Mucosa of gallbladder (tissue), 1 donor: ENCODE measurements around the gene ZNF208. TPM values are rescaled to one million over a fixed set of nuclear protein-coding genes. Genes with fewer than 3 reads are reported as not detected.
A peak's percentile ranks its signal among the peaks of the same experiment; 100 is the strongest.
"Not testable (repeated sequence)": the region's sequence is repeated elsewhere in the genome, so short reads cannot be mapped to it uniquely, and the experiment has no call there.

ENCODE experiments used
- DNase-seq: peaks from one replicate; pipeline ENCODE4 v3.0.0-alpha.2; 2020; ENCODE audit warnings: low spot score
- total RNA-seq: library from RNA; stranded (reverse); gene quantifications from one replicate; pipeline ENCODE4 v1.2.1, GENCODE V29; 2021
- donor health status: DM: no; HTN: no; CAD: no.

ZNF208 gene
- total RNA-seq = 9.0 TPM

DNA sequence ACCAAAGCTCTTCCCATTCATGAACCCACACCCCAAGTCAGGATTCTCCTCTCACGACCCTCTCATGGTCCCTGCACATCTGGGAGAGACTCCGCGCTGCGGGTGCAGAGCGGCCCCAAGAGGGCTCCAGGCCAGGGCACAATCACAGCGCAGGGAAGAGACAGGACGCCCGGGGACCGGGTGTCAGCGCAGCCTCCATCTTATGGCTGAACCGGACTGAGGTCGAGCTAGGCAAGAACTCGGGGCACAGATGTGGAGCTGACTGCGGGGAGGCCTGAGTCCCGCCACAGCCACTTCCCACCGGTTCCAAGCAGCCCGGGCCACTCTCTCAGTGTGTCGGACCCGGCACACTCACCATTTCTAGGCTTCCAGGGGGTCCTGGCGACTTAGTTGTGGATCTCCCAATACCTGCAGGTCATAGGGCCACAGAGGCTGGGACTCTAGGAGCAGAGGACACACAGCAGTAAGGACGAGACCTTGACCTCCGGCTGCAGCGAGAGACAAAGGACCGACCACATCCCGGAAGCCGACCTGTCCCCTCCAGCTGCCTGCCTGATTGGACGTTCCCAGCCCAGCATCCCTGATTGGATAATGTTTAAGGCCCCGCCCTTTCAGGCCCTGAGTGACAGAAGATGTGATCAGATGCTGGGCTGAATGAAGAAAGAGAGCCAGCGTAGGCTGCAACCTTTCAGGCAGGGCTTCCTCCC lies at the start of gene ZNF208:
TSS of gene ZNF208 (minus strand) at position 507 of the 707 bp plus-strand sequence. CDS start at position 358, 149 bp downstream.
- peak; percentile 45 for DNase-seq

- DNase-seq = no peak
These were observed 41.9 kb upstream of the ZNF208 start for GRCh38 chr19:22052644-22053013.

DNA sequence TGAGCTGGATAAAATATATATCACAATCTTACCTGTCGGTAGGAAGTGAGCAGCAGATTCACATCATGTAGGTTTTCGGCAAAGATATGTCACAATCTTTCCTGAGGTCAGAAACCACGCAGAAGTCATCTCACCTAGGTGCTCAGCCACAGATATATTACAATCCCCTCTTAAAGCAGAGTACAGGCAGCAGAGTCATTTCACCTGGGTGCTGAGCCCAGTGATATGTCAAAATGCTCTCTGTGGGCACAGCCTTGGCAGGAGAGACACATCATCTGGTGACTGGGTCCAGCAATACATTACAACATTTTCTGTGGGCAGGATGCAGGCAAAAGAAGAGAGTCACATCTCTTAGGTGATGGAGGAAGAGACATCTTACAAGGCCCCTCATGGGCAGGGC lies 30.4 kb upstream of the ZNF208 start:
- DNase-seq = not testable (repeated sequence)

GRCh38 chr19:22030680-22031079 lies 19.9 kb upstream of the ZNF208 start:
- DNase-seq = no peak

- no peak for DNase-seq
These were observed 15.9 kb upstream of the ZNF208 start for GRCh38 chr19:22026687-22027086.

DNA sequence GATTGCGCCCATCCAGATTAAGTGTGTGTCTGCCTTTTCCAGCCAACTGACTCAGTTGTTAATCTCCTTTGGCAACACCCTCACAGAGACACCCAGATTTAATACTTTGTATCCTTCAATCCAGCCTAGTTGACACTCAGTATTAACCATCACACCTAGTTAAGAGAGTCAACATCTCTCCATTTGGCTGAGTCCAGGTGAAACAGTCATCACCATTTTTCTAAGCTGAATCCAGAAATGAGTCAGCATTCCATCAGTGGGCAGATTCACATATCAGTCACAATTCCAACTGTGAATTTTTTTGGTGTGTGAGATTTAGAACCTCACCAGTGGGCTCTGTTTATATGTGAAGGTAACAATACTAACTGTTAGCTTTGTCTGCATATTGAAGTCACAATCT lies 14.8 kb upstream of the ZNF208 start:
- DNase-seq = not testable (repeated sequence)

DNA sequence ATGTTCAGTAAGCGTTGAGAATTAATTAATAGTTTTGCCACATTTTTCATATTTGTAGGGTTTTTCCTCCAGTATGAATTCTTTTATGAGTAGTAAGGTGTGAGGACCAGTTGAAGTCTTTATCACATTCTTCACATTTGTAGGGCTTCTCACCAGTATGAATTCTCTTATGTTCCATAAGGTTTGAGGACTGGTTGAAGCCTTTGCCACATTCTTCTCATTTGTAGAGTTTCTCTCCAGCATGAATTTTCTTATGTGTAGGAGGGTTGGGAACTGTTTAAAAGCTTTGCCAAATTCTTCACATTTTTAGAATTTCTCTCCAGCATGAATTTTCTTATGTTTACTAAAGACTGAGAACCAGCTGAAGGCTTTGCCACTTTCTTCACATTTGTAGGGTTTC lies 40.3 kb downstream of the ZNF208 start:
- DNase-seq = no peak

DNA sequence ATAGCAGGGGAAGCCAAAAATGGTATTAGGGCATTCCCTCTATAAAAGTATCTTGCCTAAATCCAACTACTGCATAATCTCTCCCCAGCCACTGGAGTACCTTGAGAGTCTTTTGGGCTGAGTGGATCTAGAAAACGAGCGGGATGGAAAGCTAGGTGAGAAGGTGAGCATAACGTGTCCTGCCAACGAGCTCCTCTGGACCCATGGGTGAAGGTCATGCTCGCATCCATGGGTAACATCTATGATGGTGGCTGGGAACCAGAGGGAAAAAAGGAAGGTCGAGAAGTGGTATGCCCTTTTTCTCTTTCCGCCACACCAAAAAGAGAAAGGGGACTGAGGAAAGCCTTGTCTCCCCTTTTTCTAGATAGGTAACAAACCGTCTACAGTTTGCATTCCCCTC lies 63.0 kb downstream of the ZNF208 start:
- DNase-seq = no peak

GRCh38 chr19:21940684-21941083 lies 70.1 kb downstream of the ZNF208 start:
- DNase-seq = no peak

GRCh38 chr19:21934593-21934992 lies 76.2 kb downstream of the ZNF208 start:
- DNase-seq = no peak

GRCh38 chr19:21934131-21934530 lies 76.6 kb downstream of the ZNF208 start:
- DNase-seq = no peak

GRCh38 chr19:21922276-21922675 lies 88.5 kb downstream of the ZNF208 start:
- DNase-seq = no peak

GRCh38 chr19:21921691-21922180 lies 89.0 kb downstream of the ZNF208 start:
- no peak for DNase-seq

DNA sequence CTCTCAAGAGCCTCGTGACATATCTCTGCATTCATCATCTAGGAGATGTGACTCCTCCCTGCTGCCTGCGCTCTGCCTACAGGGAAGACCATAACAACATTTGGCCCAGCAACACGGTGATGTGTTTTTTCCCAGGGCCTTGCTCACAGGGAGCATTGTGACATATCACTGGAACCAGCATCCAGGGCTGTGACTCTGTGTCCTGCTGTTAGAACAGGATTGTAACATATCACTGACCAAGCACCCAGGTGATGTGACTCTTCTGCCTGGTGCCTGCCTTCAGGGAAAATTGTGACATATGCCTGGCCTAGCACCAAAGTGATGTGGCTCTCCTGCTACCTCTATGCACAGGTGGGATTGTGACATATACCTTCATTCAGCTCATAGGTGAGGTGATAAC lies 95.3 kb downstream of the ZNF208 start:
- DNase-seq = no peak

DNA sequence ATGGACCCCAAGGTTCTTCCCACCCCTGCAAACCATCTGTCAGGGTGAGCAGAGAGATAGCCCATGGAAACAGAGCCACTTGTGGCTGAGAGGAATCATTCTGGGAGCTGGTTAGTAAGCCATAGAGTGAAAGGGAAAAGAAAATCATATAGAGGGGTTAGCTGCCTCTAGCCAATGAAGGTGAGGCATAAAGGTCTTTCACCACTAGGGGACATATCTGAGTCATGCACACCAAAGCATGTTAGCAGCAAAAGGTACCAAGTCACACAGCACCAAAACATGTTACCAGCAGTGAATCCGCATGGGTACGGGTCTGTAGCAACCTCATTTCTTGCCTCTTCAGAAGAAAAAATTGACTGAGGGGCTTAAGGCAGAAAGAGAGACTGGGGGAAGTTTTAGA lies 98.1 kb downstream of the ZNF208 start:
- DNase-seq = no peak

GRCh38 chr19:21910318-21910717 lies 100.4 kb downstream of the ZNF208 start:
- DNase-seq = no peak

GRCh38 chr19:21908066-21908465 lies 102.7 kb downstream of the ZNF208 start:
- DNase-seq = no peak

GRCh38 chr19:21907516-21907915 lies 103.2 kb downstream of the ZNF208 start:
- no peak for DNase-seq

DNA sequence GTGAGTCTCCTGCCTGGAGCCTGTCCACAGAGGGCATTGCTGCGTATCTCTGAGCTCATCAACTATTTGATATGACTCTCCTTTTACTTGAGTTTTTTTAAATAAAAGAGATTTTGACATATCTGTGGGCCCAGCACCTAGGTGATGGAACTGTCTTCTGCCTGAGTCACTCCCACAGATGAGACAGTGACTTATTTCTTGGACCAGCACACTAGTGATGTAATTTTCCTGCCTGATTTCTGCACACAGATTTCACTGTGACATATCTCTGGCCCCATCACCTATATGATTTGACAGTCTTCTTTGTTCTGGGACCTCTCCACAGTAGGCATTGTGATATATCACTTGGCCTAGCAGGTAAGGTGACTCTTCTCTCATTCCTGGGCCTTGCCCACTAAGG lies 108.2 kb downstream of the ZNF208 start:
- no peak for DNase-seq

- DNase-seq = no peak
These were observed 108.9 kb downstream of the ZNF208 start for GRCh38 chr19:21901861-21902260.

- no peak for DNase-seq
These were observed 110.3 kb downstream of the ZNF208 start for GRCh38 chr19:21900401-21900800.

- DNase-seq = no peak
These were observed 119.7 kb downstream of the ZNF208 start for GRCh38 chr19:21891086-21891485.

- peak; percentile 43 for DNase-seq
These were observed 120.7 kb downstream of the ZNF208 start for GRCh38 chr19:21890017-21890416.

- not testable (repeated sequence) for DNase-seq
These were observed 125.2 kb downstream of the ZNF208 start for GRCh38 chr19:21885516-21885915.
